H1 (cell line): ENCODE measurements around the gene SPOPL.

Experiments
- BRCA1 ChIP-seq: IDR thresholded peaks from 2 replicates; pipeline ENCODE4 v1.6.1; 2012; ENCODE audit warnings: low read depth, low read length, improper control_type of control experiment
- CEBPB ChIP-seq: IDR thresholded peaks from 2 replicates; pipeline ENCODE4 v1.6.1; 2012; ENCODE audit warnings: low read depth, low read length
- CHD1 ChIP-seq: IDR thresholded peaks from 2 replicates; pipeline ENCODE4 v1.6.1; 2012; ENCODE audit warnings: low read depth, low read length, improper control_type of control experiment
- EZH2 ChIP-seq: fragments of 200-600 bp; sonication (generic); IDR thresholded peaks from 2 replicates; pipeline ENCODE4 v1.7.1; 2012; ENCODE audit warnings: low read depth, mild to moderate bottlenecking, moderate library complexity, low read length, inconsistent platforms; ENCODE audit not compliant: severe bottlenecking
- FOSL1 ChIP-seq: IDR thresholded peaks from 2 replicates; pipeline ENCODE4 v1.6.1; 2011; ENCODE audit warnings: mild to moderate bottlenecking, low read depth, low read length, moderate library complexity; ENCODE audit not compliant: insufficient read depth
- TF ChIP-seq, protein P1 (sequence below), 3 experiments: IDR thresholded peaks; 1 replicate in 2 of 3; 2 replicates in 1 of 3; pipeline versions ENCODE4 v1.5.1 to v1.6.1; 2011; ENCODE audit warnings: low read length in 3 of 3, mild to moderate bottlenecking in 3 of 3, inconsistent platforms in 2 of 3, low read depth in 1 of 3, moderate library complexity in 1 of 3; ENCODE audit not compliant: insufficient read depth in 1 of 3; ENCODE audit errors: control extremely low read depth in 1 of 3

DNA sequence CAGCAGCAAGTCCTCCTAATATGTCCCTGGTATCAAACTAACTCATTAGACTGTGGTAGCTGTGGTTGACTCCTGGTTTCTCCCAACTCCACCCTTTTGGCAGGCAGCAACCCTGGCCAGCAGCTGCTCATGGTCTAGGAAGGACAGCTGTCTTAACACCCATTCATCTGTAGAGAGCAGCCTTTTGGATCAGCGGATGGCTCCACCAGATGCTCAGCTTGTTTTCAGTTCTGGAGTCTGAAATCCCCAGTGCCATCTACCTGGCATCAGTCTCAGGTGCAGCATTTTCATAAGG lies 100.5 kb downstream of the SPOPL start:
- TF ChIP-seq CEBPB (no peak), EZH2 (no peak), FOSL1 (no peak), CHD1 (no peak), BRCA1 (no peak)
- TF ChIP-seq, protein P1, sequence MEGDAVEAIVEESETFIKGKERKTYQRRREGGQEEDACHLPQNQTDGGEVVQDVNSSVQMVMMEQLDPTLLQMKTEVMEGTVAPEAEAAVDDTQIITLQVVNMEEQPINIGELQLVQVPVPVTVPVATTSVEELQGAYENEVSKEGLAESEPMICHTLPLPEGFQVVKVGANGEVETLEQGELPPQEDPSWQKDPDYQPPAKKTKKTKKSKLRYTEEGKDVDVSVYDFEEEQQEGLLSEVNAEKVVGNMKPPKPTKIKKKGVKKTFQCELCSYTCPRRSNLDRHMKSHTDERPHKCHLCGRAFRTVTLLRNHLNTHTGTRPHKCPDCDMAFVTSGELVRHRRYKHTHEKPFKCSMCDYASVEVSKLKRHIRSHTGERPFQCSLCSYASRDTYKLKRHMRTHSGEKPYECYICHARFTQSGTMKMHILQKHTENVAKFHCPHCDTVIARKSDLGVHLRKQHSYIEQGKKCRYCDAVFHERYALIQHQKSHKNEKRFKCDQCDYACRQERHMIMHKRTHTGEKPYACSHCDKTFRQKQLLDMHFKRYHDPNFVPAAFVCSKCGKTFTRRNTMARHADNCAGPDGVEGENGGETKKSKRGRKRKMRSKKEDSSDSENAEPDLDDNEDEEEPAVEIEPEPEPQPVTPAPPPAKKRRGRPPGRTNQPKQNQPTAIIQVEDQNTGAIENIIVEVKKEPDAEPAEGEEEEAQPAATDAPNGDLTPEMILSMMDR (IDR thresholded peaks at IDR 0.05; ENCODE audit: control extremely low read depth in 1 of 3, insufficient read depth in 1 of 3, low read depth in 1 of 3, low read length in 3 of 3), result no peak
